ENCODE results near the gene PTPA. TPM values are rescaled to one million over a fixed set of nuclear protein-coding genes. Genes with fewer than 3 reads are reported as not detected.

The PTPA gene
- total and polyA plus RNA-seq, 9 of the 15 experiments (the other 6 are each of a cell fraction or from before 2014, with no cell fraction given) = 1.7 to 121 (median 72.6) TPM

DNA sequence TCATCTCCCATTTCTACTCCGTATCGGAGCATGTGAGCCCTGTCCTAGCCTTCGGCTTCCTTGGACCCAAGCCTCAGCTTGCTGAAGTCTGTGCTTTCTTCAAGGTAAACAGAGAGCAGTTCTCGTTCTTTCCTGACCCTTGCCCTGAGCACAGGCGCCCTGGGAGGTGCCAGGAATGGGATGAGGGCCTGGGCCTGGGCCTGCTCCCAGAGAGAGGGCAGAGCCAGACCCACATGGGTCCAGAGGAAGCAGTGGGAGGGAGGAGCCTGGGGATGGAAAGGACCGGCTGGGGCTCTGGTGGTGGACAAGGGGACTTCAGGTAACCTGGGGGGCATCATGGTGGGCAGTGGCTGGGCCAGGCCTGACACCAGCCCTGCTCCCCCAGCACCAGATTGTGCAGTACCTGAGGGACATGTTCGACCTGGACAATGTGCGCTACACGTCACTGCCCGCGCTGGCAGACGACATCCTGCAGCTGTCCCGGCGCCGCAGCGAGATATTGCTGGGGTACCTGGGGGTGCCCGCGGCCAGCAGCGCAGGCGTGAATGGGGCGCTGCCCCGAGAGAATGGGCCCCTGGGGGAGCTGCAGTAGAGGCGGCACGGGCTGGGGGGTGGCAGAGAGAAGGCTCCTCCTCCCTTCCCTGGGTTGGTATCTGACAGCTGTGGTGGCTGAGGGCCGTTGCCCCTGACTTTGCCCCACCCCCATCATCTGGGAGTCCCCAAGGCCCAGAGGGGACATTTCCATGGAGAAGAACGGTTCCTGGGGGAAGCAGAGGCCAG, 41.2 kb upstream of the PTPA start (continued):
- TF ChIP-seq, protein P1, sequence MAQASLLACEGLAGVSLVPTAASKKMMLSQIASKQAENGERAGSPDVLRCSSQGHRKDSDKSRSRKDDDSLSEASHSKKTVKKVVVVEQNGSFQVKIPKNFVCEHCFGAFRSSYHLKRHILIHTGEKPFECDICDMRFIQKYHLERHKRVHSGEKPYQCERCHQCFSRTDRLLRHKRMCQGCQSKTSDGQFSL (CRISPR knock-in tag; IDR thresholded peaks at IDR 0.05) = 0 out of 2 replicates have a peak, but pooled peaks have one; percentile 36
- TF ChIP-seq, protein P1 (tag; IDR thresholded peaks at IDR 0.05) = no peak
- TF ChIP-seq, protein P2, sequence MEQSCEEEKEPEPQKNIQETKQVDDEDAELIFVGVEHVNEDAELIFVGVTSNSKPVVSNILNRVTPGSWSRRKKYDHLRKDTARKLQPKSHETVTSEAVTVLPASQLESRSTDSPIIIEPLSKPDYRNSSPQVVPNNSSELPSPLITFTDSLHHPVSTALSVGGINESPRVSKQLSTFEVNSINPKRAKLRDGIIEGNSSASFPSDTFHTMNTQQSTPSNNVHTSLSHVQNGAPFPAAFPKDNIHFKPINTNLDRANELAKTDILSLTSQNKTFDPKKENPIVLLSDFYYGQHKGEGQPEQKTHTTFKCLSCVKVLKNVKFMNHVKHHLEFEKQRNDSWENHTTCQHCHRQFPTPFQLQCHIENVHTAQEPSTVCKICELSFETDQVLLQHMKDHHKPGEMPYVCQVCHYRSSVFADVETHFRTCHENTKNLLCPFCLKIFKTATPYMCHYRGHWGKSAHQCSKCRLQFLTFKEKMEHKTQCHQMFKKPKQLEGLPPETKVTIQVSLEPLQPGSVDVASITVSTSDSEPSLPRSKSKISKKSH (CRISPR knock-in tag; IDR thresholded peaks at IDR 0.05) = no peak
- no peak for TF ChIP-seq CXXC5 (CRISPR knock-in tag; IDR thresholded peaks at IDR 0.05)
- TF ChIP-seq, protein P3, sequence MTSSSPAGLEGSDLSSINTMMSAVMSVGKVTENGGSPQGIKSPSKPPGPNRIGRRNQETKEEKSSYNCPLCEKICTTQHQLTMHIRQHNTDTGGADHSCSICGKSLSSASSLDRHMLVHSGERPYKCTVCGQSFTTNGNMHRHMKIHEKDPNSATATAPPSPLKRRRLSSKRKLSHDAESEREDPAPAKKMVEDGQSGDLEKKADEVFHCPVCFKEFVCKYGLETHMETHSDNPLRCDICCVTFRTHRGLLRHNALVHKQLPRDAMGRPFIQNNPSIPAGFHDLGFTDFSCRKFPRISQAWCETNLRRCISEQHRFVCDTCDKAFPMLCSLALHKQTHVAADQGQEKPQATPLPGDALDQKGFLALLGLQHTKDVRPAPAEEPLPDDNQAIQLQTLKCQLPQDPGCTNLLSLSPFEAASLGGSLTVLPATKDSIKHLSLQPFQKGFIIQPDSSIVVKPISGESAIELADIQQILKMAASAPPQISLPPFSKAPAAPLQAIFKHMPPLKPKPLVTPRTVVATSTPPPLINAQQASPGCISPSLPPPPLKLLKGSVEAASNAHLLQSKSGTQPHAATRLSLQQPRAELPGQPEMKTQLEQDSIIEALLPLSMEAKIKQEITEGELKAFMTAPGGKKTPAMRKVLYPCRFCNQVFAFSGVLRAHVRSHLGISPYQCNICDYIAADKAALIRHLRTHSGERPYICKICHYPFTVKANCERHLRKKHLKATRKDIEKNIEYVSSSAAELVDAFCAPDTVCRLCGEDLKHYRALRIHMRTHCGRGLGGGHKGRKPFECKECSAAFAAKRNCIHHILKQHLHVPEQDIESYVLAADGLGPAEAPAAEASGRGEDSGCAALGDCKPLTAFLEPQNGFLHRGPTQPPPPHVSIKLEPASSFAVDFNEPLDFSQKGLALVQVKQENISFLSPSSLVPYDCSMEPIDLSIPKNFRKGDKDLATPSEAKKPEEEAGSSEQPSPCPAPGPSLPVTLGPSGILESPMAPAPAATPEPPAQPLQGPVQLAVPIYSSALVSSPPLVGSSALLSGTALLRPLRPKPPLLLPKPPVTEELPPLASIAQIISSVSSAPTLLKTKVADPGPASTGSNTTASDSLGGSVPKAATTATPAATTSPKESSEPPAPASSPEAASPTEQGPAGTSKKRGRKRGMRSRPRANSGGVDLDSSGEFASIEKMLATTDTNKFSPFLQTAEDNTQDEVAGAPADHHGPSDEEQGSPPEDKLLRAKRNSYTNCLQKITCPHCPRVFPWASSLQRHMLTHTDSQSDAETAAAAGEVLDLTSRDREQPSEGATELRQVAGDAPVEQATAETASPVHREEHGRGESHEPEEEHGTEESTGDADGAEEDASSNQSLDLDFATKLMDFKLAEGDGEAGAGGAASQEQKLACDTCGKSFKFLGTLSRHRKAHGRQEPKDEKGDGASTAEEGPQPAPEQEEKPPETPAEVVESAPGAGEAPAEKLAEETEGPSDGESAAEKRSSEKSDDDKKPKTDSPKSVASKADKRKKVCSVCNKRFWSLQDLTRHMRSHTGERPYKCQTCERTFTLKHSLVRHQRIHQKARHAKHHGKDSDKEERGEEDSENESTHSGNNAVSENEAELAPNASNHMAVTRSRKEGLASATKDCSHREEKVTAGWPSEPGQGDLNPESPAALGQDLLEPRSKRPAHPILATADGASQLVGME (CRISPR knock-in tag; IDR thresholded peaks at IDR 0.05) = no peak
- TF ChIP-seq CBX1 (IDR thresholded peaks at IDR 0.05; ENCODE audit: low read depth) = peak; percentile 45; the same call in 1 of the 2 replicates
- no peak for TF ChIP-seq CEBPB (tag; IDR thresholded peaks at IDR 0.05)
- no peak for TF ChIP-seq ZNF3 (CRISPR knock-in tag; IDR thresholded peaks at IDR 0.05)
- TF ChIP-seq NELFE (IDR thresholded peaks at IDR 0.05; ENCODE audit: insufficient read depth, insufficient read length) = no peak
- TF ChIP-seq ZNF316 (IDR thresholded peaks at IDR 0.05) = no peak
- TF ChIP-seq, protein P4, sequence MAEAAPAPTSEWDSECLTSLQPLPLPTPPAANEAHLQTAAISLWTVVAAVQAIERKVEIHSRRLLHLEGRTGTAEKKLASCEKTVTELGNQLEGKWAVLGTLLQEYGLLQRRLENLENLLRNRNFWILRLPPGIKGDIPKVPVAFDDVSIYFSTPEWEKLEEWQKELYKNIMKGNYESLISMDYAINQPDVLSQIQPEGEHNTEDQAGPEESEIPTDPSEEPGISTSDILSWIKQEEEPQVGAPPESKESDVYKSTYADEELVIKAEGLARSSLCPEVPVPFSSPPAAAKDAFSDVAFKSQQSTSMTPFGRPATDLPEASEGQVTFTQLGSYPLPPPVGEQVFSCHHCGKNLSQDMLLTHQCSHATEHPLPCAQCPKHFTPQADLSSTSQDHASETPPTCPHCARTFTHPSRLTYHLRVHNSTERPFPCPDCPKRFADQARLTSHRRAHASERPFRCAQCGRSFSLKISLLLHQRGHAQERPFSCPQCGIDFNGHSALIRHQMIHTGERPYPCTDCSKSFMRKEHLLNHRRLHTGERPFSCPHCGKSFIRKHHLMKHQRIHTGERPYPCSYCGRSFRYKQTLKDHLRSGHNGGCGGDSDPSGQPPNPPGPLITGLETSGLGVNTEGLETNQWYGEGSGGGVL (CRISPR knock-in tag; IDR thresholded peaks at IDR 0.05) = no peak
- TF ChIP-seq, protein P5, sequence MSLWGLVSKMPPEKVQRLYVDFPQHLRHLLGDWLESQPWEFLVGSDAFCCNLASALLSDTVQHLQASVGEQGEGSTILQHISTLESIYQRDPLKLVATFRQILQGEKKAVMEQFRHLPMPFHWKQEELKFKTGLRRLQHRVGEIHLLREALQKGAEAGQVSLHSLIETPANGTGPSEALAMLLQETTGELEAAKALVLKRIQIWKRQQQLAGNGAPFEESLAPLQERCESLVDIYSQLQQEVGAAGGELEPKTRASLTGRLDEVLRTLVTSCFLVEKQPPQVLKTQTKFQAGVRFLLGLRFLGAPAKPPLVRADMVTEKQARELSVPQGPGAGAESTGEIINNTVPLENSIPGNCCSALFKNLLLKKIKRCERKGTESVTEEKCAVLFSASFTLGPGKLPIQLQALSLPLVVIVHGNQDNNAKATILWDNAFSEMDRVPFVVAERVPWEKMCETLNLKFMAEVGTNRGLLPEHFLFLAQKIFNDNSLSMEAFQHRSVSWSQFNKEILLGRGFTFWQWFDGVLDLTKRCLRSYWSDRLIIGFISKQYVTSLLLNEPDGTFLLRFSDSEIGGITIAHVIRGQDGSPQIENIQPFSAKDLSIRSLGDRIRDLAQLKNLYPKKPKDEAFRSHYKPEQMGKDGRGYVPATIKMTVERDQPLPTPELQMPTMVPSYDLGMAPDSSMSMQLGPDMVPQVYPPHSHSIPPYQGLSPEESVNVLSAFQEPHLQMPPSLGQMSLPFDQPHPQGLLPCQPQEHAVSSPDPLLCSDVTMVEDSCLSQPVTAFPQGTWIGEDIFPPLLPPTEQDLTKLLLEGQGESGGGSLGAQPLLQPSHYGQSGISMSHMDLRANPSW (CRISPR knock-in tag; IDR thresholded peaks at IDR 0.05) = 0 out of 2 replicates have a peak, but pooled peaks have one; percentile 32
- no peak for TF ChIP-seq FOXK2 (conservative IDR thresholded peaks at IDR 0.05 in 1 of 2, IDR thresholded peaks at IDR 0.05 in 1 of 2; ENCODE audit: low read depth in 2 of 2)
- no peak for TF ChIP-seq SMAD1 (IDR thresholded peaks at IDR 0.05; ENCODE audit: low read depth, low read length, partially characterized antibody)
